Body of pancreas (tissue), 4 donors: ENCODE results near the gene NUBP2. TPM values are rescaled to one million over a fixed set of nuclear protein-coding genes. Genes with fewer than 3 reads are reported as not detected.
A peak's percentile ranks its signal among the peaks of the same experiment; 100 is the strongest.

Experiments
- ATAC-seq: fragments of 150-250 bp; one replicate; pipeline ENCODE4 v1.9.1; 2016
- DNase-seq, 4 donors: peaks; one replicate each; pipeline ENCODE4 v3.0.0-alpha.2; 2019
- H3K27ac ChIP-seq, 4 donors: fragments of 200-600 bp; sonication (generic); 1 replicate in 3 of 4; 2 replicates in 1 of 4; pipeline versions ENCODE4 v1.5.1 to v1.6.1; 2016 to 2019; ENCODE audit warnings: mild to moderate bottlenecking in 1 of 4, mixed read lengths in 1 of 4, moderate library complexity in 1 of 4
- H3K27me3 ChIP-seq, 2 donors: fragments of 200-600 bp; sonication (generic); one replicate each; pipeline ENCODE4 v1.6.0; 2016; ENCODE audit warnings: mild to moderate bottlenecking in 1 of 2
- H3K36me3 ChIP-seq, 2 donors: fragments of 200-600 bp; sonication (generic); replicated peaks in 1 of 2; 2 replicates each; pipeline ENCODE4 v1.5.1; 2016; ENCODE audit warnings: low read depth in 2 of 2; ENCODE audit not compliant: insufficient read depth in 1 of 2
- H3K4me1 ChIP-seq: fragments of 200-600 bp; sonication (generic); one replicate; pipeline ENCODE4 v1.6.0; 2016
- H3K4me3 ChIP-seq, 2 donors: fragments of 200-600 bp; sonication (generic); 1 replicate in 1 of 2; 2 replicates in 1 of 2; pipeline ENCODE4 v1.5.1; 2016 to 2019
- H3K9me3 ChIP-seq, 3 donors: fragments of 200-600 bp; sonication (generic); 1 replicate in 2 of 3; 2 replicates in 1 of 3; pipeline ENCODE4 v1.5.1; 2016
- CTCF ChIP-seq, 7 experiments: fragments of 450-650 bp in 4 of 7; fragments of 200-600 bp in 3 of 7; sonication (generic) in 3 of 7; IDR thresholded peaks; one replicate each; pipeline ENCODE4 v1.5.1; 2016 to 2019; ENCODE audit warnings: antibody characterized with exemption in 7 of 7
- POLR2A ChIP-seq, 3 donors: fragments of 450-650 bp; IDR thresholded peaks; one replicate each; pipeline ENCODE4 v1.6.1; 2016; ENCODE audit warnings: antibody characterized with exemption in 3 of 3, mild to moderate bottlenecking in 2 of 3
- WGBS, 2 donors: methylation state at CpG; one replicate each; pipeline ENCODE4 v1.1.5; 2017; 5-methylcytosine and 5-hydroxymethylcytosine counted together
- intact Hi-C: fragments of 100-400 bp; cut with DNase I; formaldehyde crosslinking; loops from one replicate; pipeline ENCODE4 v1.15.1; 2023
- total RNA-seq, 2 donors: library from RNA; depleted of rRNA; stranded (reverse); fragments of >200 nt; gene quantifications; one replicate each; pipeline ENCODE4 v1.1.0, GENCODE V29; 2016

The NUBP2 gene
- total RNA-seq, 2 donors from 2014 or later: 61.0 to 72.6 TPM

- no peaks in the 10 kb centered on the region for H3K27me3 ChIP-seq
- TF ChIP-seq CTCF (IDR thresholded peaks at IDR 0.05) (no peak), POLR2A (IDR thresholded peaks at IDR 0.05) (no peak)
- ATAC-seq: no peak
- no peaks in the 10 kb centered on the region for H3K9me3 ChIP-seq
- peaks cover 8 to 9% of the 10 kb centered on the region in 2 donors for H3K36me3 ChIP-seq
- WGBS, 2 donors: 79 to 91% methylated on average over 12 to 13 of the region's 13 CpGs
- intact Hi-C loops: no loop called here
- DNase-seq: no peak
- no peak overlapping the region for H3K4me3 ChIP-seq
- H3K4me1 ChIP-seq: peaks cover 55% of the 10 kb centered on the region
- no peak overlapping the region for H3K27ac ChIP-seq
Measured at GRCh38 chr16:1776672-1776955, 6.1 kb upstream of the NUBP2 start.

GRCh38 chr16:1776991-1777374, 5.8 kb upstream of the NUBP2 start:
- TF ChIP-seq POLR2A (IDR thresholded peaks at IDR 0.05) (no peak), CTCF (IDR thresholded peaks at IDR 0.05) (no peak)
- WGBS, 2 donors: 89 to 97% methylated on average over 13 to 22 of the region's 22 CpGs
- Histone ChIP-seq H3K27me3 (no peaks in the 10 kb centered on the region), H3K9me3 (no peaks in the 10 kb centered on the region), H3K27ac (no peak overlapping the region), H3K4me1 (peaks cover 53% of the 10 kb centered on the region), H3K36me3 (peaks cover 8 to 9% of the 10 kb centered on the region in 2 donors), H3K4me3 (no peak overlapping the region)
- no peak for ATAC-seq
- intact Hi-C loops: no loop called here
- DNase-seq: no peak

- DNase-seq (no peak), ATAC-seq (no peak)
- H3K27me3 ChIP-seq: no peaks in the 10 kb centered on the region
- 78 to 82% methylated on average over 9 to 31 of the region's 36 CpGs for WGBS, 2 donors
- peaks cover 47% of the 10 kb centered on the region for H3K4me1 ChIP-seq
- TF ChIP-seq CTCF (IDR thresholded peaks at IDR 0.05) (no peak), POLR2A (IDR thresholded peaks at IDR 0.05) (no peak)
- no peaks in the 10 kb centered on the region for H3K9me3 ChIP-seq
- H3K27ac ChIP-seq: no peak overlapping the region
- H3K36me3 ChIP-seq: peaks cover 8 to 9% of the 10 kb centered on the region in 2 donors
- no peak overlapping the region for H3K4me3 ChIP-seq
- intact Hi-C loops: no loop called here
Measured at GRCh38 chr16:1777375-1778199, 5.2 kb upstream of the NUBP2 start.

- ATAC-seq: no peak
- TF ChIP-seq POLR2A (IDR thresholded peaks at IDR 0.05) (no peak), CTCF (IDR thresholded peaks at IDR 0.05) (no peak)
- intact Hi-C loops: no loop called here
- no peak for DNase-seq
- WGBS, 2 donors: 80 to 86% methylated on average over 16 to 30 of the region's 34 CpGs
- H3K4me1 ChIP-seq: peaks cover 49% of the 10 kb centered on the region
- peaks cover 8 to 9% of the 10 kb centered on the region in 2 donors for H3K36me3 ChIP-seq
- no peaks in the 10 kb centered on the region for H3K27me3 ChIP-seq
- H3K27ac ChIP-seq: peak overlapping the region in 1 of 4 donors; percentile 3
- no peaks in the 10 kb centered on the region for H3K9me3 ChIP-seq
- no peak overlapping the region for H3K4me3 ChIP-seq
Measured at GRCh38 chr16:1778200-1779179, 4.3 kb upstream of the NUBP2 start.
